IPS-18c (cell line): ENCODE measurements around the gene ATG16L2.

Experiments used
- H3K4me3 ChIP-seq: 2 replicates; pipeline ENCODE4 v1.7.0; 2013; ENCODE audit warnings: low read depth, mild to moderate bottlenecking, low read length, moderate library complexity; ENCODE audit not compliant: insufficient read depth
- H3K9me3 ChIP-seq: one replicate; pipeline ENCODE4 v1.6.1; 2013; ENCODE audit warnings: mild to moderate bottlenecking, low read length, moderate library complexity; ENCODE audit not compliant: control insufficient read depth, insufficient read depth

ATG16L2 gene

GRCh38 chr11:72814286-72815109 lies at the start of gene ATG16L2:
TSS of gene ATG16L2 (plus strand) at chr11:72814411. CDS start at chr11:72814446, 35 bp downstream.
- Histone ChIP-seq H3K9me3 (no peaks in the 10 kb centered on the region), H3K4me3 (peak within 1 kb of the TSS; percentile 92)

- Histone ChIP-seq H3K9me3 (no peaks in the 10 kb centered on the region), H3K4me3 (no peak overlapping the region)
These were observed 49.7 kb upstream of the ATG16L2 start for GRCh38 chr11:72764503-72764902.

- Histone ChIP-seq H3K9me3 (no peaks in the 10 kb centered on the region), H3K4me3 (no peak overlapping the region)
These were observed 47.9 kb upstream of the ATG16L2 start for GRCh38 chr11:72766152-72766902.

GRCh38 chr11:72767203-72768062 lies 46.8 kb upstream of the ATG16L2 start:
- Histone ChIP-seq H3K9me3 (no peaks in the 10 kb centered on the region), H3K4me3 (no peak overlapping the region)

- Histone ChIP-seq H3K9me3 (no peaks in the 10 kb centered on the region), H3K4me3 (no peak overlapping the region; the same call in 1 of the 2 replicates)
These were observed 45.6 kb upstream of the ATG16L2 start for GRCh38 chr11:72768581-72768980.

GRCh38 chr11:72769680-72770079 lies 44.5 kb upstream of the ATG16L2 start:
- H3K4me3 ChIP-seq = no peak overlapping the region
- no peaks in the 10 kb centered on the region for H3K9me3 ChIP-seq

GRCh38 chr11:72770799-72771198 lies 43.4 kb upstream of the ATG16L2 start:
- H3K4me3 ChIP-seq = no peak overlapping the region
- no peaks in the 10 kb centered on the region for H3K9me3 ChIP-seq

- H3K9me3 ChIP-seq = no peaks in the 10 kb centered on the region
- H3K4me3 ChIP-seq = no peak overlapping the region
These were observed 42.7 kb upstream of the ATG16L2 start for GRCh38 chr11:72771507-72771906.

- H3K9me3 ChIP-seq = no peaks in the 10 kb centered on the region
These were observed 42.2 kb upstream of the ATG16L2 start for GRCh38 chr11:72772059-72772458.

GRCh38 chr11:72773291-72773690 lies 40.9 kb upstream of the ATG16L2 start:
- Histone ChIP-seq H3K4me3 (no peak overlapping the region), H3K9me3 (no peaks in the 10 kb centered on the region)

More at GRCh38 chr11:72772059-72772458, 42.2 kb upstream of the ATG16L2 start:
- no peak overlapping the region for H3K4me3 ChIP-seq

- no peak overlapping the region for H3K4me3 ChIP-seq
- no peaks in the 10 kb centered on the region for H3K9me3 ChIP-seq
These were observed 40.5 kb upstream of the ATG16L2 start for GRCh38 chr11:72773696-72774095.

- H3K4me3 ChIP-seq = no peak overlapping the region
- H3K9me3 ChIP-seq = no peaks in the 10 kb centered on the region
These were observed 39.7 kb upstream of the ATG16L2 start for GRCh38 chr11:72774499-72774898.

GRCh38 chr11:72775288-72776110 lies 38.7 kb upstream of the ATG16L2 start:
- Histone ChIP-seq H3K9me3 (no peaks in the 10 kb centered on the region), H3K4me3 (no peak overlapping the region)

GRCh38 chr11:72776117-72776843 lies 37.9 kb upstream of the ATG16L2 start:
- Histone ChIP-seq H3K4me3 (no peak overlapping the region), H3K9me3 (no peaks in the 10 kb centered on the region)

- H3K4me3 ChIP-seq = no peak overlapping the region
- no peaks in the 10 kb centered on the region for H3K9me3 ChIP-seq
These were observed 37.1 kb upstream of the ATG16L2 start for GRCh38 chr11:72776844-72777754.
